SU-DHL-6 (cell line): ENCODE measurements around the gene ITGB2.

Experiments used
- EZH2phosphoT487 ChIP-seq: fragments of 200-600 bp; sonication (generic), shearing (Covaris generic); conservative IDR thresholded peaks from 2 replicates; pipeline ENCODE4 v1.6.1; 2018; ENCODE audit warnings: mild to moderate bottlenecking, antibody characterized with exemption, low read length, moderate library complexity, mixed read lengths
- TF ChIP-seq, protein P1 (sequence below): fragments of 200-600 bp; sonication (generic); IDR thresholded peaks from one replicate; pipeline ENCODE4 v1.5.1; 2017; ENCODE audit warnings: antibody characterized with exemption, mild to moderate bottlenecking, low read length, moderate library complexity; ENCODE audit not compliant: insufficient read depth, poor library complexity, severe bottlenecking

DNA sequence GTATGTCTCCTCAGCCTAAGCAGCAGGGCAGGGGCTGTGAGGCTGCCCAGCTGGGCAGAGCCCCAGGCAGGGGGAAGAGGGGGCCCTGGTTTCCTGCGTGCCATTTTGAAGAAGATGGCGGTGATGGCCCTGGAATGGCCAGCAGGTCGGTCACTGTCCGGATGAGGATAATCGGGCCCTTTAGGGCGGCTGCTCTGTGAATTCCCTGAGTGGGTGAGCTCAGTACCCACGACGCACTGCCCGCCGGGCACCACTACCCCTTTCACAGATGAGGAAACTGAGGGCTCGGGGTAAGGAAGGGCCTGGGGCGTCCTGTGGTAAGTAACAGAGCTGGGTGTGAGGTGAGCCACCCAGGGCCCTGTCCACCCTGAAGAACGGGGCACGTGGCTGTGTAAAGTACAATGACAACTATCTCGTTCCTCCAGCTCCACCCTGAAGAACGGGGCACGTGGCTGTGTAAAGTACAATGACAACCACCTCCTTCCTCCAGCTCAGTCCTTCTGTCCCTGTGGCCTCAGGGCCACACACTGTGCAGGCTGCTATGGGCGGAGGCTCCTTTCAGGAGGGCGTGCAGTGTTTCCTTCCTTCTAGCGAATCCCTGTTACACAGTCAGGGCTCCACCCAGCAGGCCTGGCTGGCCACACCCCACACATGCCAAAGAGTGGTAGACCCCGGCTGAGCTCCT is 23.2 kb downstream of the ITGB2 start:
- TF ChIP-seq, protein P1, sequence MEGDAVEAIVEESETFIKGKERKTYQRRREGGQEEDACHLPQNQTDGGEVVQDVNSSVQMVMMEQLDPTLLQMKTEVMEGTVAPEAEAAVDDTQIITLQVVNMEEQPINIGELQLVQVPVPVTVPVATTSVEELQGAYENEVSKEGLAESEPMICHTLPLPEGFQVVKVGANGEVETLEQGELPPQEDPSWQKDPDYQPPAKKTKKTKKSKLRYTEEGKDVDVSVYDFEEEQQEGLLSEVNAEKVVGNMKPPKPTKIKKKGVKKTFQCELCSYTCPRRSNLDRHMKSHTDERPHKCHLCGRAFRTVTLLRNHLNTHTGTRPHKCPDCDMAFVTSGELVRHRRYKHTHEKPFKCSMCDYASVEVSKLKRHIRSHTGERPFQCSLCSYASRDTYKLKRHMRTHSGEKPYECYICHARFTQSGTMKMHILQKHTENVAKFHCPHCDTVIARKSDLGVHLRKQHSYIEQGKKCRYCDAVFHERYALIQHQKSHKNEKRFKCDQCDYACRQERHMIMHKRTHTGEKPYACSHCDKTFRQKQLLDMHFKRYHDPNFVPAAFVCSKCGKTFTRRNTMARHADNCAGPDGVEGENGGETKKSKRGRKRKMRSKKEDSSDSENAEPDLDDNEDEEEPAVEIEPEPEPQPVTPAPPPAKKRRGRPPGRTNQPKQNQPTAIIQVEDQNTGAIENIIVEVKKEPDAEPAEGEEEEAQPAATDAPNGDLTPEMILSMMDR, result no peak
- TF ChIP-seq EZH2phosphoT487, result no peak
